ENCODE measurements around the gene NECTIN4.
A peak's percentile ranks its signal among the peaks of the same experiment; 100 is the strongest.
"Not testable (repeated sequence)": the region's sequence is repeated elsewhere in the genome, so short reads cannot be mapped to it uniquely, and the experiment has no call there.

Gene NECTIN4

DNA sequence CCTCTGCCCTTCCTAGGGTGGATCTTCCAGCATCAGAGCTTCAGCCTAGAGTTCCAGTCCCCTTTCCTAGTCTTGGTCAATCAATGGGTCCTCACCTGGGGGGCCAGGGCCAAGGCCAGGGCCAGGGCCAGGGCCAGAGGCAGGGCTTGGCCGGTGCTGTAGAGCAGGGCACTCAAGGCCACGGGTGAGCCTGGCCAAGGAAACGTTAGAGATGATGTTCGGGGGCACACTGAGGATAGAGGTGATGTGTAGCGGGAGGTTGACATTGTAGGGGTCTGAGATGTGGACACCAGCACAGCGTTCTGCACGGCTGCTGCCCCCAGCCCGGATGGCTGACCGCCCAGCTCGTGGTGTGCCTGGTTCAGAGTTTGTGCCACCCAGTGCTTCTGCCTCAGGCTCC, 38.1 kb downstream of the NECTIN4 start:
- DNase-seq: no peak

DNA sequence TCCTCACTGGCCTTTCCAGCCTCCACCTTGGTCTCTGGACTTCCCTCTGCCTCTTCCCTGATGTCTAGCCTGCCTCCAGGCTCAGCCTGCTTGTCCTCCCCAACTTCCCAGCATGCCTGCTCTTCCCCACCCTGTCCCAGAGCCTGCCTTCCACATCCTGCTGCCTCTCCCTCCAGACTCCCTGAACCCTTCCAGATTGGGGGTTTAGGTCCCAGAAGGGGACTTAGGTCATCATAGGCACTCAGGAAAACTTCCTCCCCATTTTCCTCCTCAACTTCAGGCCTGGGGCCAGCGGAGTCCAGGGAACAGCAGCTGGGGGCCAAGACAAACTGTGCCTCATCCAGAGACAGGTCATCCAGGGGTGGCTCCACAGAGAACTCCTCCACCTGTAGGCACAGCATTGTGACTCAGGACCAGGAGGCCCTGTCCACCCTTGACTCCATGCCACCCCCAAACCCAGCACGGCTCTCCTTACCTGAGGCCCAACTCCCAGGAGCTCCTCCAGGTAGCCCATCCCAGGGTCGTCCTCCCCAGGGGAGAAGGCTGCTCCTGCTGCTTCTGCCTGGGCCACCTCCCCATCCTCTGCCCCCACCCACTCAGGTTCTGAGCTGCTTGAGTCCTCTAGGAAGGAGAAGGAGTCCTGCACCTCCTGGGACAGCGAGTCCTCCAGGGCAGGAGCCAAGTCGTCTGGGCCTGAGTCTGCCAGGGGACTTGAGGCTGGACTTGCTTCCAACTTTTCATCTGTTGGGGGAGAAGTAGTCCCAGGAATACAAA, 40.2 kb downstream of the NECTIN4 start:
- no peak for DNase-seq

DNA sequence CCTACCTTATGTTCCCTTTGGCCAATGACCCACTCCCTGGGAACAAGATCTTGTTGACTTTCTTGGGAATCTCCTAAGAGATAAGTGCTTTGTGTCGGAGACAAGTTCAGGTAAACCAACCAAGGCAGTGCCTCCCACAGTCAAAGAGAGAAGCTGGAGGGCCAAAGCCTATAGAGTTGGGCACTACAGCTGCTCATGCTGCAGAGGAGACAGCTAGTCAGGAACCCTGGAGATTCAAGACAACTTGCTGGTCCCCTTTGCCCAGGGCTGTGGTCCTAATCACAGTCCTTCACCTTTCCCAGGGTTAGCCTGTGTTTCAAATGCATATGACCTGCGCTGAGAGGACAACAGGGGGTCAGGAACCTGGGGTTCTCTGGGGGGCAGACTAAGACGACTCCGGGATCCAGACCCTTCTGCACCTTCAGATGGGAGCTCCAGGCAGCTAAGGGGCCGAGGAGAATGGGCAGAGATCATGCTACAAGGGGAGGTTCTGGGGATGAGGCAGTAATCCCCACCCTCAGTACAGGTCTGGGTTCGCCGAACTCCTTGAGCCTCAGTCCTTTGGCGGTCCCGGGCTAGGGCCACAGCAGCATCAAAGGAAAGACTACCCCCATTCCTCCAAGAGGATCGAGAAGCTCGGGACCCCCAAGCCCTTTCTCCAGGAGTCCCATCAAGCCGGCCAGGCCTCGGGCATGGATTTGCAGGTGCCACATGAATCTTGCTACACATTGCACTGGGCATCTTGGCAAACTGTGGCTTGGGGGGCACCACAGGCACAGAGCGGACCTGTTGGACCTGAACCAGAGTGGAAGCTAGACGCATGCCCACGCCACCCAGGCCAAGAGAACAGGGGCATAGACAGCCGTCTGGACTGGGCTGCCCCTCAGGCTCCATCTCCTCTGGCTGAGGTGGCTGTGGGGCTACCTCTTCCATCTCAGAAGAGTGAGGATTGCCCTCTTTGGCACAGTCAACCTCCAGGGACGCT, 41.6 kb downstream of the NECTIN4 start:
- no peak for DNase-seq

DNA sequence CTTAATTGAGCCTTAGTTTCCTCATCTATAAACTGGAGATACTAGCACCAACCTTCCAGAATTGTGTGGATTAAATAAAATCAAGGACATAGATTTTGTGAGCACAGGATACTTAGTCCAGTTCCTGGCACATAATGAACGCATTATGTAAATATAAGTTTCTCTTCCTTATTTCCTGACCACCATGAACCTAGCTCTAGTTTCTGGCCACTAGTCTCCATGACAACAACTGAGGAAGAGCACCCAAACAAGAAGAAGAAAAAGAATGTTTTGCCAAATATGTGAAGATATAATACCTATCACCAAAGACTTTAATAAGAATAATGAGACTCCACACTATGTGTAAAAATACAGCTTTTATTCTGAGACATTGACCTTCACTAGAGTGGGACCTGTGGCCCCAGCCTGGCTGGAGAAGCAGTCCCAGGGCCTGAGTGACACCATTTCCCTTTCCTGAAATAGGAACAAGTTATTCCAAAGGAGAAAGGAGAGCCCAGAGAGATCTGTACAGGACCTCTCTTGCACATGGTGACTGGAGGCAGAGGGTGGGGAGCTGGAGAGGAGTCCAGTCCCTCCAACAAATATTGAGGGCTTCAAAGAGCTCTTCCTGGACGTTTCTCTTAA, 42.6 kb downstream of the NECTIN4 start:
- no peak for DNase-seq

DNA sequence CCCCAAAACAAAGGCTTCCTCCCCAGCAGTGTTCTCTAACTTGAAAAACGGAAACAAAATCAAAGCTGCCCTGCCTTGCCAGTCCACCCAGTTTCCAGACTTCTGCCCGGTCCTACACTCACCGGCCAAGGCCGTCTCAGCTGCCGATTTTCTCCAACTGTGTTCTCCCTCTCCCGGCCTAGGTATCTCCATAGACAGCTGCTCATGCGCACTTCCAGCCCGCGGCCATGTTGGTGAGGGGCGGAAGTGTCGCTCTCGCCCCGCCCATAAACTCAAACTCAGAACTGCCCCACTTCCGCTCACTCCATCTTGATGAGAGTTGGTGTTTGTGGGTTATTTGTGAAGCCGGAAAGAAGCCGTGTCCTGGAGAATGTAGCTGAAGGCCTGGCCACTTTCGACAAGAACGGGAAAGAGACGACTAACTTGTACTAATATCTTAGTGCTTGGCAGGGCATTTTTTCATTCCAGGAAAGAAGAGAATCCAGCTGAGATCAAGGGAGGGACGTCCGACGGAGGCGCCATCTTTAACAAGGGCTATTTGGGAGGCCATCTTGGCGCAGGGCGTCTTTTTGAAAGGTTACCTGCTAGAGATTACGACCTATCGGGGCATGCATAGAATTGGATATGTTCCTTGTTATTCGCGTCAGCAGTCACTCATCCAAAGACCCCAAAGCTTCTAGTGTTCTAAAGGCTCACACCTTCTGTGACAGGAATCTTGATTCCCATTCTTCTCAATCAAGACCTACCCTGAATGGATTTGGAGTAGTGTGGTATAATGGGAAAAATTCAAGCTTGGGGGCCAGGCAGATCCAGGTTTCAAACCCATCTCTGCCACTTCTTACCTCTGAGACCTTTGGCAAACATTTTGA, 43.4 kb downstream of the NECTIN4 start, which contains the start of gene USF1:
USF1 (minus strand) TSS at position 242 of the 869 bp plus-strand sequence. CDS start 2,702 bp downstream, outside the sequence.
- DNase-seq: peak; percentile 93

DNA sequence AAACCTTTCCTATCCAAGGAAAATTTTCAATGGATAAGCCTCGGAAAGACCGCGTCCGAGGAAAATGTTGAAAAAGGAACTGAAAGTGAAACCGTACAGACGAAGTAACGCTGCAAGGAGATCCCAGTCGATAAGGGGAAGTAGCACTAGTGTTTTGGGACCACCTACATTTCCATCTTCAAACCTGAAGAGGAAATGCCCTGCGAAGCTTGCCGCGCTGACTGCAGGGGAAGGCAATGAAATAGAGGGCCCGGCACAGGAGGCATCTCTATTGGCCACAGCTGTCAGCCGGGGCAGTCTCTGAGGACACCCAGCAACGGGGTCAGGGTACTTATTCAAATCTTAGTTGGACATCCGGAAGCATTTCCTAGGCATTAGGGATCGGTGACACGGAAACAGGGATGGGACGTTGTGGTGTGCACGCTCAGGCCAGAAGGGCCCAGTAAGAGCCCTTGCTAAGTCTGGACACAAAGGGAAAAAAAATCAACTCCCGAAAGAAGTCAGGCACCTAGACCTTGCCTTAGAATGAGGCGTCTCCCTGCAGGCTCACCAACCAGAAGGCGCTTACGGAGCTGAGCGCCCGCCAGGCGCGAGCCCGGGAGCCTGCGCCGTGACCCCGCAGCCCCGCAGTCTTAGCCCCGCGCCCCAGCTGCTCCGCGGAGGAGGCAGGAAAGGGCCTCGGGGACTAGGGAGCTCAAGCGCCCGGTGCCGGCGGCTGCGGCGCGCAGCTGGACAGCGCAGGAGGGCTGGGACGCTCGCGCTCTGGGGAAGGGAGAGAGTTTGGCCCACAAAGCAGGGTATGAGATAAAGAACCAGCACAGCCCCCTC, 44.2 kb downstream of the NECTIN4 start:
- peak; percentile 54 for DNase-seq

DNA sequence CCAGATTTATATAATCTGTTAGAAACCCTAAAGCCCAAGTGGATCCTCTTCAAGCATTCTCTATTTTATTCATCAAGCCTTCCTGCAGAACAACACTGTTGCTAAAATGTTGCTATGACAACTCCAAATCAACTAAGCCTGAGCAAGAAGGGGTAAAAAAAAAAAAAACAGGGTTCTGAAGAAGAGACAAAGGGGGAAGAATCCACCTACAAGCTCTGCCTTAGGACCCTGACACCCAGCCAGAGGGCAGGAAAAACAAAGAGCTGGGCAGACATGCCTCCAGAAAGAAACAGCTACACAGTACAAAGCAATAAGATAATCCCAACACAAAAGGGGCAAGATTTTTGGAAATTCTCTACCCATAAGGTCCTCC, 44.8 kb downstream of the NECTIN4 start:
- DNase-seq: no peak

DNA sequence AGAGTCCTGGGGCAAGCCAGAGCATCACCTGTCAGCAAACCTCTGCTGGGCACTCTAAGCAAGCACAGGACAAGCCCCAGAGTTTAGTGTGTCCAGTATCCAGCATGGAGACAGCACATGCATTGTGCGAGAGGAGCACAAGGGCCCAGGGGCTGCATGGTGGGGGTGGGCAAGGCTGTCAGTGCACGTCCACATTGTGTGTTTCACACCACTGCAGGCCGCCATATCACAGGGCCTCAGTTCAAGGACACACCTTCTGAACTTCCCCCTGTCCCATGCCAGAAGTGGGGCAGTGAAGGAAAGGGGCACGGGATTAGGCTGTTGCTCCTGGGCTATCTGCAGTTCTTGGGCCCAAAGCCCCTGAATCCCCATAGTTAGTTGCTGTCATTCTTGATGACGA, 49.8 kb downstream of the NECTIN4 start:
- no peak for DNase-seq

DNA sequence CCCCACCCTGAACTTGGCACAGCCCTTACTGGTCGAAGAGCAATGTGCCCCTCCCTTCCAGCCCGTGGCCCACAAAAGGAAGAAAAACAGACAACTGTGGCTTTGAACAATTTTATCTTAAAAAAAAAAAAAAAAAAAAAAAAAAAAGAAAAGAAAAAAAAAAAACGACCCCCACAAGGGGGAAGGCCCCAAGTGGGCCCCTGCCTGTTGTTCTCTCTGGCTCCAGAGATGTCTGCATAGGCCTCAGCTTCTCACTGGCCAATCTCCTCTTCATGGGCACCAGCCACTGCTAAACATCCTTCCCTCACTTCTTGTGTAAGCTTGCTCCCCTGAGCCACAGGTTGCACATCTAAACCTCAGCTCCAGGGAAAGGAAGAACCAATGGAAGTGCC, 50.2 kb downstream of the NECTIN4 start:
- DNase-seq: no peak

DNA sequence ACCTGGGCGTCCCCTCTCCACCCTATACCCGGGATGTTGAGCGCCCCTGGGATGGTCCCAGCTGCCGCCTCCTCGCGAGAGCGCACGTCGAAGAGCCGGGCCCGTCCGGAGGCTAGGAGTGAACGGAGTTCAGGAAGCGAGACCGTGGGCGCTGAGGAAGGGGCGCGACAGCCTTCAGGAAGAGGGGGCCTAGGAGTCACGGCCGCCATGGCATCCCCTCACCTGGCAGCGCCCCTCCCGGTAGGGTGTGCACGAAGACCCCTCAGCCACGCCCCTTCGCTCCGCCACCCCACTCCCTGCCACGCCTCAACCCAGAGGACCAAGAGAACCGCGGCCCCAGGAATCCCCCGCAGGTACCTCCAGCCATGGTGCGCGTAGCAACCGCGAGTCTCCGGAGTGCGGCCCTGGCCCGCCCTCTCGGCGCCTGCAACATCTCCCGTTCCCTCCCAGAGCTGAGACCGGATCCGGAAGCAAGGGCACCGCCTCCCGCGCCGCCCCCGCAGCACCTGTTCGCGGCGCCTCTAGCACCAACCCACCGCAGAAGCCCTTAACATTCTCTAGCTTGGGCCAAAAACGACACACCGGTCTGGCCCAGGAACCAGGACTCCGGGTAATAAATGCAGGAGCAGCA, 50.7 kb downstream of the NECTIN4 start, which contains the start of gene TSTD1:
TSTD1 (minus strand) TSS at position 442 of the 631 bp plus-strand sequence; CDS start at position 367, 75 bp downstream.
- DNase-seq: peak; percentile 88

DNA sequence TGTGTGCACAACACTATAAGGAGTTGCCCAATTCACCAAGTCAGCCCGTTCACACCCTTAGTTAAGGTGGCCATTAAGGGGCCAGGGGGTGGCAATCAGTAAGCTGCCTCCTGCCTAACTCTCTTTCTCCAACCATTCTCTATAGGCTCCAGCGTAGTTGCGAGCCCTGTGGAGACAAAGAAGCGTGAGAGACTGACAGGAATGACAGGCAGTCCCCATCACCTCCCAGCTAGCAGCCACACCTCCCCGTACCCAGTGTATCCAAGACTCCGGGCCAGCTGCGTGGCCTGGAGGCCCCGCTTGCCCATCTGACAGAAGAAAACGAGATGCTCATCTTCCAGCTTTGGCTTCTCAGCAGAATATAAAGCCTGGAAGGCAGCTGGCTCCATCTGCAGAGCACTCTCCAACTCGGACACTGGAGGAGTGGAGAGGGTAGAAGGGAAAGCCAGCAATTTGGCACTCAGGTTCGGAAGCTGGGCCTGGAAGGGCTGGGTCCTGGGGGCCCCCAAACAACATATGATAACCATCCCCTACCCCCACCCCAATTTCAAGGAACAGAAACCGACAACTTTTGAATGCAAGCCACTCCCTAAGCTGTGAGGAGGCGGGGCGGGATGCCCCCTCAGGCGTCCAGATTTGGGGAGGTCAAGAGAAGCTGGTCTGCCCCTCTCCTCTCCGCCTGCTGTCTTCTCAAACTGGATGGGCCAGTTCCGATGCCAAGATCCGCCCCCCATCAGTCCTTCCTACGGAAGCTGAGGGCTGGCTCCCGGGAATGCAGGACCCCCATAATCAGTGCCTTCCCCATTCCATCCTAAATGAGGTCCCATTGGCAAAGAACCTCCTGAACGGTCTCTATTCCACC, 51.5 kb downstream of the NECTIN4 start:
- DNase-seq: no peak

DNA sequence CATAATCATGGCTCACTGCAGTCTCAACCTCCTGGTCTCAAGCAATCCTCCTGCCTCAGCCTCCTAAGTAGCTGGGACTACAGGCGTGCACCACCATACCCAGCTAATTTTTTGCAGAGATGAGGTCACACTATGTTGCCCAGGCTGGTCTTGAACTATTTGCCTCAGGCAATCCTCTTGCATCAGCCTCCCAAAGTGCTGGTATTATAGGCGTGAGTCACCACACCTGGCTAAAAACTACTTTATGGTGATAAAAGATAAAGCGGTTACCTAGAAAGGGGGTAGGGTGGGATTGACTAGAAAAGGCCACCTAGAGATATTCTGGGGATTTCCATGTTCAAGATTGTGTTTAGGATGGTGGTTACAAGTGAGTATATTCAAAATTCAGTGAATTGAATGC, 55.6 kb downstream of the NECTIN4 start:
- no peak for DNase-seq

DNA sequence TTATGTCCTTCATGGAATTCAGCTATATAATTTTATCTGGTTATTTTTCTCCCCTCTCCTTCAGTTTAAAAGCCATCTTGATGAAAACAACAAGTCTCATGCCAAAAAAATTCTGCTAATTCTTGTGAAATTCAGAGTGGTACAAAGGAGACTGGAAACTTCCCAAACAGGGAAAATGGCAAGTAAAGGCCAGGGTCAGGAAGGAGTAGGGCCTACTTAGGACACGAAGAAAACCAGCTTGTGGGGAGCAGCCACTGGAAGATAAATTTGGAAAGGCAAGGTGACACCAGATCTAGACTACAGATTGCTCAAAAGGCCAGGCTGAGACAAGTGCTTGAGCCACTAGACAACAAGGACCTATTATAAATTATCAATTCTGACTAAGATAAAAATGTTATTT, 56.9 kb downstream of the NECTIN4 start:
- no peak for DNase-seq

DNA sequence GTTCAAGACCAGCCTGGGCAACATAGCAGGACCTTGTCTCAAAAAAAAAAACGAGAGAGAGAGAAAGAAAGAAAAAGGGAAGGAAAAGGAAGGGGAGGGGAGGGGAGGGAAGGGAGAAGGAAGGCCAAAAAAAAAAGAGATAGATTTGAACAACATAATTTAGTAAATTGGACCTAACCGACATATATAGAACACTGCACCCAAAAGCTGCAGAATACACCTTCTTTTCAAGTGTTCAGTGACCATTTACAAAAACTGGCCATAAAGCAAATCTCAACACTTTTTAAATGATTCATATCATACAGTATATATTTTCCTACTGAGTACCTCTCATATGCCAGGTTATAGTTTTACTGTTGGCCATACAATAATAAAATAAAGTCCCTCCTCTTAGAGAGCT, 57.5 kb downstream of the NECTIN4 start:
- DNase-seq: no peak

DNA sequence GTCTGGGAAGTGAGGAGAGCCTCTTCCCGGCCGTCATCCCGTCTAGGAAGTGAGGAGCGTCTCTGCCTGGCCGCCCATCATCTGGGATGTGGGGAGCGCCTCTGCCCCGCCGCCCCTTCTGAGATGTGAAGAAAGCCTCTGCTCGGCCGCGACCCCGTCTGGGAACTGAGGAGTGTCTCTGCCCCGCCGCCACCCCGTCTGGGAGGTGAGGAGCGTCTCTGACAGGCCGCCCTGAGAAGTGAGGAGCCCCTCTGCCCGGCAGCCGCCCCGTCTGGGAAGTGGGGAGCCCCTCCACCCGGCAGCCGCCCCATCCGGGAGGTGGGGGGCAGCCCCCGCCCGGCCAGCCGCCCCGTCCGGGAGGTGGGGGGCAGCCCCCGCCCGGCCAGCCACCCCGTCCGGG, 59.9 kb downstream of the NECTIN4 start:
- not testable (repeated sequence) for DNase-seq

DNA sequence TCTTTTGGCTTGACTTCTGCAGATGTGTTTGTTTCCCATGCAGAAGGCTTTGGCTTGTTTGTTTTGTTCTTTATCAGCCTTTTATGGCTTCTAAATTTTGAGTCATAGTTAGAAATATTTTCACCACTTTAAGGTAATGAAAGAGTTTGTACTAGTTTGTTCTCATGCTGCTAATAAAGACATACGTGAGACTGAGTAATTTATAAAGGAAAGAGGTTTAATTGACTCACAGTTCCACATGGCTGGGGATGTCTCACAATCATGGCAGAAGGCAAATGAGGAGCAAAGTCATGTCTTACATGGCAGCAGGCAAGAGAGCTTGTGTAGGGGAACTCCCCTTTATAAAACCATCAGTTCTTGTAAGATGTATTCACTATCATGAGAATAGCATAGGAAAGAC, 62.4 kb downstream of the NECTIN4 start:
- DNase-seq: peak; percentile 54

DNA sequence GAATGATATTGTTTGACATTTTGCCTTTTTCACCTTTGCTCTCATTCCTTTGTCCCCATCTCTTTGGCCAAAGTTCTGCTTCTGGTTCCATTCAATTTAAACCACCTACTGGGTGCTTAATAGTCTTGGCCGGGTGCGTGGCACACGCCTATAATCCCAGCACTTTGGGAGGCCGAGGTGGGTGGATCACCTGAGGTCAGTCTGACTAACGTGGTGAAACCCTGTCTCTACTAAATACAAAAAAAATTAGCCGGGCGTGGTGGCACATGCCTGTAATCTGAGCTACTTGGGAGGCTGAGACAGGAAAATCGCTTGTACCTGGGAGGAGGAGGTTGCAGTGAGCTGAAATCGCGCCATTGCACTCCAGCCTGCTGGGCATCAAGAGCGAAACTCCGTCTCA, 66.9 kb downstream of the NECTIN4 start:
- not testable (repeated sequence) for DNase-seq

DNA sequence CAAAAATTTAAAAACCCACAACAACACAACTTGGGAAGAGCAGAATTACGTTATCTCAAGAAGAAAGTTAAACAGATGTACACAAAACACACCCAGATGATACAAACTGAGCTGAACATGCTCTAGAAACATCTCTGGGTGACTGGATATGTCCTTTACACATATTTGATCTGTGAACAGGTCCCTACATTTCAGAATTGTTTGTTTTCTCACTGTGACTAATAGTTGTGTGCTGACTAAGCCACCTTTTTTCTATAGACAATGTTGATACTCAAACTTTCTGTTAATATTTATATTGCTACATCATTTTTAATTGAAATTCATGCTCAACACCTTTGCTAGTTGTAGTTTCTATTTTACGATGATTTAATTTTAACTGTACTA, 67.4 kb downstream of the NECTIN4 start:
- DNase-seq: no peak

DNA sequence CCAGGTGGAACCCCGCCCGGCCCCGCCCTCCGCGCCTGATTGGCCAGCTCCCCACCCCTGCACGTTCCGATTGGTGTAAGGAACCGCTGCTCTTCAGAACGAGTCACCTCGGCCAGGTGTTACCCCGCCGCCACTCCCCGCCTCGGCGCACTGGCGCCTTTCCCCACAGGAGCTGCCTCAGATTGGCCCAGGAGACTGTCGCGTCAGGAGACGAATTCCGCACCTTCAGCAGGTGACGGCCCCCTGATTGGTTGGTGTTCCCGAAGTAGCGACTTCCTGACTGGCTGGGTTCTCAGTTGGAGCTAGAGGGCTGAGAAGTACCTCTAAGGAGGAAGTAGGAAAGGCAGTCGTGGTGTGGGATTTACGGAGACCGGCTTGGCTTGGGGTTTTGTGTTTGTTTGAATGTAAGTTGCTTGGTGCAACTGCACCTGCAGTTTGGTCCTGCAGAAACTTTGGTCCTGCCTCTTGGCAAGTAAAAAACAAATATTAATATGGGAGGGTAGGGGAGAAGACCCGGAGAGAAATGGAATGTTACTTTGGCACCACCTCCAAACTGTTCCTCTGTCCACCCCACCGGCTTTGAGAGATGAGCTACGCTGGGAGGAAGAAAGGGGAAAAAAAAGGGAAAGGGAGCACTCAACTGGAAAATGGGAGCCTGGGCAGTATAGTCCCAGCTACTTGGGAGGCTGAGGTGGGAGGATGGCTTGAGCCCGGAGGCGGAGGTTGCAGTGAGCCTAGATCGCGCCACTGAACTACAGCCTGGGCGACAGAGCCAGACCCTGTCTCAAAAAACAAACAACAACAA, 68.0 kb downstream of the NECTIN4 start:
- peak; percentile 80 for DNase-seq

Data from stimulated activated CD4-positive, alpha-beta T cell treated with anti-CD3 and anti-CD28 coated beads, Interleukin-4, amount 100 ng/mL, for 24 hours (primary cell).